Caco-2 (cell line): Measurements from ENCODE around the gene OTOG. TPM values are rescaled to one million over a fixed set of nuclear protein-coding genes. Genes with fewer than 3 reads are reported as not detected.
A peak's percentile ranks its signal among the peaks of the same experiment; 100 is the strongest.

Source experiments
- BruUV-seq: library from RNA; stranded (reverse); fragments of 400-500 nt; replicated peaks from 2 replicates; lab custom pipeline; 2021; lab: Mats Ljungman, UMichigan
- CTCF ChIA-PET: fragments of 300-600 bp; sonication (Branson Sonifier 250); formaldehyde crosslinking; loops from one replicate; lab custom pipeline; 2022; ENCODE audit warnings: antibody characterized with exemption; lab: Charles Lee
- POLR2A ChIA-PET: fragments of 300-600 bp; sonication (Branson Sonifier 250); formaldehyde crosslinking; loops from one replicate; lab custom pipeline; 2022; ENCODE audit warnings: antibody characterized with exemption; lab: Charles Lee
- DNase-seq, 2 experiments: peaks; one replicate each; pipeline versions ENCODE4 v3.0.0 to v3.0.0-alpha.2; 2020 to 2022
- H3K27me3 ChIP-seq: replicated peaks from 2 replicates; pipeline ENCODE4 v1.6.0; 2011; ENCODE audit warnings: low read length; ENCODE audit not compliant: control insufficient read depth, insufficient read depth
- H3K36me3 ChIP-seq: 2 replicates; pipeline ENCODE4 v1.5.1; 2011; ENCODE audit warnings: low read length; ENCODE audit not compliant: control insufficient read depth, insufficient read depth
- H3K4me1 ChIP-seq: fragments of 250-450 bp; sonication (Bioruptor Pico); 2 replicates; pipeline ENCODE4 v1.5.1; 2020; ENCODE audit warnings: mild to moderate bottlenecking
- H3K4me3 ChIP-seq: 2 replicates; pipeline ENCODE4 v1.5.1; 2011; ENCODE audit warnings: low read depth, mild to moderate bottlenecking, control low read depth, low read length
- H3K9me3 ChIP-seq: fragments of 250-450 bp; sonication (Bioruptor Pico); 2 replicates; pipeline ENCODE4 v1.5.1; 2020; ENCODE audit warnings: mild to moderate bottlenecking, moderate library complexity
- H3K27ac Mint-ChIP-seq: one replicate; pipeline ENCODE4 v1.8.0; 2022; ENCODE audit warnings: mixed read lengths; ENCODE audit not compliant: unreplicated experiment
- H3K27me3 Mint-ChIP-seq: one replicate; pipeline ENCODE4 v1.8.0; 2022; ENCODE audit warnings: mixed read lengths; ENCODE audit not compliant: insufficient read depth, unreplicated experiment
- H3K36me3 Mint-ChIP-seq: one replicate; pipeline ENCODE4 v1.8.0; 2022; ENCODE audit warnings: mild to moderate bottlenecking, mixed read lengths; ENCODE audit not compliant: insufficient read depth, unreplicated experiment
- H3K4me1 Mint-ChIP-seq: one replicate; pipeline ENCODE4 v1.8.0; 2022; ENCODE audit warnings: low read depth, mixed read lengths; ENCODE audit not compliant: unreplicated experiment
- H3K4me3 Mint-ChIP-seq: one replicate; pipeline ENCODE4 v1.8.0; 2022; ENCODE audit warnings: mild to moderate bottlenecking, moderate library complexity, mixed read lengths; ENCODE audit not compliant: unreplicated experiment
- H3K9me3 Mint-ChIP-seq: one replicate; pipeline ENCODE4 v1.8.0; 2022; ENCODE audit warnings: mixed read lengths; ENCODE audit not compliant: unreplicated experiment
- intact Hi-C: fragments of 100-400 bp; cut with micrococcal nuclease; formaldehyde crosslinking; loops from one replicate; pipeline ENCODE4 v1.10.0; 2022; ENCODE audit not compliant: unreplicated experiment
- total RNA-seq: library from RNA; stranded (reverse); gene quantifications from 2 replicates; pipeline ENCODE4 v1.2.3, GENCODE V29; 2022
- TF ChIP-seq, protein P1 (sequence below), 2 experiments: fragments of 200-600 bp in 1 of 2; IDR thresholded peaks; 1 replicate in 1 of 2; 2 replicates in 1 of 2; pipeline versions ENCODE4 v1.5.1 to v1.8.0; 2011 to 2022; ENCODE audit warnings: antibody characterized with exemption in 1 of 2, control low read depth in 1 of 2, inconsistent platforms in 1 of 2, low read depth in 1 of 2, low read length in 1 of 2, mild to moderate bottlenecking in 1 of 2, moderate library complexity in 1 of 2; ENCODE audit not compliant: insufficient read depth in 1 of 2, severe bottlenecking in 1 of 2, unreplicated experiment in 1 of 2

OTOG gene
- total RNA-seq, 1 experiment from 2014 or later: 0.95 TPM

DNA sequence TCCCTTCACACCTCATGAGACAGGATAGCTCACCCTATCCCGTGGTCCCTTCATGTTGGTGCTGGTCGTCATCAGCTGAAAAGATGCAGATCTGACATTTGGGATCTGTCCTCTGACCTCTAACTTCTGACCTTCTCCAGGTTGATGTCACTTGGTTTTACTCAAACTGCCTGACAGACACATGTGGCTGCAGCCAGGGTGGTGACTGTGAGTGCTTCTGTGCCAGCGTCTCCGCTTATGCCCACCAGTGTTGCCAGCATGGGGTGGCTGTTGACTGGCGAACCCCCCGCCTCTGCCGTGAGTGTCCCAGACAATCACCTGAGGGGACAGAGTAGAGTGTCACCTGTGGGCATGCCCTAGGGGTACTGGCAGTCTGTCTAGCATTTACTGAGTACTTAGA is 49.7 kb downstream of the OTOG start:
- Mint-ChIP-seq H3K4me3 (no peak overlapping the region), H3K9me3 (no peaks in the 10 kb centered on the region), H3K36me3 (no peaks in the 10 kb centered on the region), H3K27ac (no peak overlapping the region), H3K4me1 (no peaks in the 10 kb centered on the region), H3K27me3 (peaks cover 5% of the 10 kb centered on the region)
- peak in 1 of 2 experiments; percentile 19 for DNase-seq
- no peaks in the 10 kb centered on the region for H3K9me3 ChIP-seq
- intact Hi-C loops: no loop called here
- CTCF ChIA-PET: interaction anchor here (3.0 kb wide), 1 partner anchor 134 kb away, joined by 8 read pairs; no protein-coding TSS in a partner anchor
- TF ChIP-seq, protein P1, sequence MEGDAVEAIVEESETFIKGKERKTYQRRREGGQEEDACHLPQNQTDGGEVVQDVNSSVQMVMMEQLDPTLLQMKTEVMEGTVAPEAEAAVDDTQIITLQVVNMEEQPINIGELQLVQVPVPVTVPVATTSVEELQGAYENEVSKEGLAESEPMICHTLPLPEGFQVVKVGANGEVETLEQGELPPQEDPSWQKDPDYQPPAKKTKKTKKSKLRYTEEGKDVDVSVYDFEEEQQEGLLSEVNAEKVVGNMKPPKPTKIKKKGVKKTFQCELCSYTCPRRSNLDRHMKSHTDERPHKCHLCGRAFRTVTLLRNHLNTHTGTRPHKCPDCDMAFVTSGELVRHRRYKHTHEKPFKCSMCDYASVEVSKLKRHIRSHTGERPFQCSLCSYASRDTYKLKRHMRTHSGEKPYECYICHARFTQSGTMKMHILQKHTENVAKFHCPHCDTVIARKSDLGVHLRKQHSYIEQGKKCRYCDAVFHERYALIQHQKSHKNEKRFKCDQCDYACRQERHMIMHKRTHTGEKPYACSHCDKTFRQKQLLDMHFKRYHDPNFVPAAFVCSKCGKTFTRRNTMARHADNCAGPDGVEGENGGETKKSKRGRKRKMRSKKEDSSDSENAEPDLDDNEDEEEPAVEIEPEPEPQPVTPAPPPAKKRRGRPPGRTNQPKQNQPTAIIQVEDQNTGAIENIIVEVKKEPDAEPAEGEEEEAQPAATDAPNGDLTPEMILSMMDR (IDR thresholded peaks at IDR 0.05; ENCODE audit: insufficient read depth in 1 of 2, low read depth in 1 of 2, low read length in 1 of 2, severe bottlenecking in 1 of 2, unreplicated experiment in 1 of 2): no peak
- H3K36me3 ChIP-seq: no peaks in the 10 kb centered on the region
- H3K27me3 ChIP-seq: no peaks in the 10 kb centered on the region
- no peaks in the 10 kb centered on the region for H3K4me1 ChIP-seq
- BruUV-seq: no TSS peak
- POLR2A ChIA-PET: no interaction called here
- no peak overlapping the region for H3K4me3 ChIP-seq

DNA sequence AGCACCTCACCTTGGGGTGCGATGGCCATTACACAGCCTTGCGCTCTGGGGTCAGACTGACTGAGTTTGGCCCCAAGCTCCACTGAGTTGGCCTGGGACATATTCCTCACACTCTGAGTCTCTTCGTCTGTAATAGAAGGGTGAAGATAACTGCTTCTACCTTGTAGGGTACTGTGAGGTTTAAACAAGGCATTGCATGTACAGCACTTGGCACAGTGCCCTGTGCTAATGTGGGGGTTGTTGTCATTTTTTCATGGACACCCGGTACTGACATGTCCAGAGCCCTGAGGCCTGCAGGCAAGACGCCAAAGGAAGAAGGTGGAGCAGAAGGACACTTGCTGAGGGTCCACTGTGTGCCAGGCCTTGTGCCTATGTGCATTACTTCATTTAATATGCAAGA is 50.7 kb downstream of the OTOG start:
- H3K9me3 ChIP-seq: no peaks in the 10 kb centered on the region
- no peaks in the 10 kb centered on the region for H3K36me3 ChIP-seq
- peak in 1 of 2 experiments; percentile 16 for DNase-seq
- H3K4me1 Mint-ChIP-seq: no peaks in the 10 kb centered on the region
- H3K4me3 ChIP-seq: no peak overlapping the region
- ChIA-PET POLR2A (no interaction called here), CTCF (interaction anchor here (0.5 kb wide), 1 partner anchor 545 kb away, joined by 3 read pairs; no protein-coding TSS in a partner anchor)
- H3K27me3 Mint-ChIP-seq: peaks cover 5% of the 10 kb centered on the region
- no peaks in the 10 kb centered on the region for H3K9me3 Mint-ChIP-seq
- TF ChIP-seq, protein P1 (IDR thresholded peaks at IDR 0.05; ENCODE audit: insufficient read depth in 1 of 2, low read depth in 1 of 2, low read length in 1 of 2, severe bottlenecking in 1 of 2, unreplicated experiment in 1 of 2): no peak
- no TSS peak for BruUV-seq
- no peak overlapping the region for H3K4me3 Mint-ChIP-seq
- H3K27me3 ChIP-seq: no peaks in the 10 kb centered on the region
- intact Hi-C loops: no loop called here
- H3K27ac Mint-ChIP-seq: no peak overlapping the region
- H3K36me3 Mint-ChIP-seq: no peaks in the 10 kb centered on the region
- no peaks in the 10 kb centered on the region for H3K4me1 ChIP-seq

DNA sequence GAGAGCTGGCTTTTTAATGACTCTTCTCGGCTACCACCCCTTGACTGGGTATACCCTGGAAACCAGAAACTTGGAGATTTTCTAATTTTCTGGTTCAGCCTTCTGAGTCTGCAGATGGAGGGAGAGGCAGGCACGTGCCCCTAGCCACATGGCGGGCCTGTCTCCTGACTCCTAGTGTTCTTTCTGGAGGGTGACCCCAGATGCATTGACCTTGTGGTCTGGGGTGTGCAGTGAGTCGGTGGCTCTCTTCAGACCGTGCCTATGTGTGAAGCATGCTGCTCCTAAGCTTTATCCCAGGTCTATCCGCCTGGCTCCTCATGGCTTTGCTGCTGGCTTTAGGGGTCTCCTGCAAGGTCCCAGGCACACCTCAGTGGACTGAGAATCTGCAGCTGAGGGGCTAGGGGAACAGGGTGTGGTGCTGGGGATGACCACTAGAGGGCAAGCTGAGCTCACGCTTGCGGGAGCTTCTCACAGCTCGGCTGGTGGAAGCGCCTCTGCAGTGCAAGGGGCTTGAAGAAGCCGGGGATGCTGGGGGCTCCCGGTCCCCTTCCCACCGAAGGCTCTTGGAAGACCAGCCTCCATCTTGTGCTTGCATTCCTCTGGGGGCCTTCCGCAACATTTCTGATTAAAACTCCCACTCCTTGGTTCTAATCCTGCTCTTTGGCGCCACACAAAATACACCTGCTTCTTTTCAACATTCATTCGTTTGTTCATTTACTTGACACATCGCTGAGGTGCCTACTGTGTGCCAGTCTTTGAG is 51.8 kb downstream of the OTOG start:
- Histone ChIP-seq H3K4me3 (no peak overlapping the region), H3K27me3 (no peaks in the 10 kb centered on the region), H3K4me1 (no peaks in the 10 kb centered on the region), H3K36me3 (no peaks in the 10 kb centered on the region), H3K9me3 (no peaks in the 10 kb centered on the region)
- no peaks in the 10 kb centered on the region for H3K4me1 Mint-ChIP-seq
- no peak overlapping the region for H3K27ac Mint-ChIP-seq
- ChIA-PET CTCF (interaction anchor here (0.5 to 2.0 kb wide), 13 partner anchors 13 to 379 kb away, joined by 3 to 41 read pairs (median 4); partner anchors contain the start of gene OTOG), POLR2A (interaction anchor here (1.2 kb wide), 1 partner anchor 58 kb away, joined by 4 read pairs; no protein-coding TSS in a partner anchor)
- DNase-seq: peak; percentile 73 to 85
- H3K36me3 Mint-ChIP-seq: no peaks in the 10 kb centered on the region
- no TSS peak for BruUV-seq
- no peak overlapping the region for H3K4me3 Mint-ChIP-seq
- intact Hi-C loops: loop anchor here (1.0 kb wide), 2 partner anchors 131 to 379 kb away; no protein-coding TSS in a partner anchor
- no peaks in the 10 kb centered on the region for H3K9me3 Mint-ChIP-seq
- TF ChIP-seq, protein P1 (IDR thresholded peaks at IDR 0.05; ENCODE audit: insufficient read depth in 1 of 2, low read depth in 1 of 2, low read length in 1 of 2, severe bottlenecking in 1 of 2, unreplicated experiment in 1 of 2): peak; percentile 97 to 98
- peaks cover 7% of the 10 kb centered on the region for H3K27me3 Mint-ChIP-seq
